ENCODE measurements around the gene RAB3IL1. TPM values are rescaled to one million over a fixed set of nuclear protein-coding genes. Genes with fewer than 3 reads are reported as not detected.

The RAB3IL1 gene
- total and polyA plus RNA-seq, 2 of the 13 experiments (the other 11 are each of a cell fraction or from before 2014, with no cell fraction given) = 1.2 to 2.0 TPM

DNA sequence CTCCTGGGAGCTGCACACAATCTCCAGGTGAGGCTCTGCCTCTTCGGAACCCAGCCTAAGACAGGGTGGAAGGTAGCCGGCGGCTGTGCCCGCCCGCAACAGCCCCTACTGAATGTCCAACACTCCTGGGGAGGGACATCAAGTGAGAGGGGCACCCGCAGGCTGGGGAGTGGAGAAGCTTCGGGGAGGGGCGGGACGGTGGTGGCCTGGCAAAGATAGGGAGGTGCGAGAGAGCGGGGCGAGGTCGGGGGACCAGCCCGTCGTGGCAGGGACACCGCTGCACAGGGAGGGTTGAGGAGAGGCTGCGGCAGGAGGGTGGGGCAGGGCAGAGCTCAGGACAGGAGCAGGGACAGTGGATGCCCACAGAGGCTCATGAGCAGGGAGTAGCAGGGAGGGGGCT lies 17.1 kb downstream of the RAB3IL1 start:
- ATAC-seq (no peak), FAIRE-seq (no peak), DNase-seq (ENCODE audit: low spot score) (no peak)
- H2AFZ ChIP-seq (ENCODE audit: low read length) = no peak overlapping the region
- TF ChIP-seq, protein P1, sequence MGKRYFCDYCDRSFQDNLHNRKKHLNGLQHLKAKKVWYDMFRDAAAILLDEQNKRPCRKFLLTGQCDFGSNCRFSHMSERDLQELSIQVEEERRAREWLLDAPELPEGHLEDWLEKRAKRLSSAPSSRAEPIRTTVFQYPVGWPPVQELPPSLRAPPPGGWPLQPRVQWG (CRISPR knock-in tag; IDR thresholded peaks at IDR 0.05; ENCODE audit: borderline replicate concordance, low read depth) = no peak
- TF ChIP-seq ZFYVE20 (CRISPR knock-in tag; IDR thresholded peaks at IDR 0.05; ENCODE audit: borderline replicate concordance, low read depth) = no peak
- TF ChIP-seq MTA1 (CRISPR knock-in tag; IDR thresholded peaks at IDR 0.05; ENCODE audit: borderline replicate concordance) = no peak
- intact Hi-C loops (cut with micrococcal nuclease; ENCODE audit: unreplicated experiment) (no loop called here), in situ Hi-C loops (cut with HindIII; ENCODE audit: extremely low pct_ligation_motif_present, low pct_unique_long_range_greater_than_20kb) (no loop called here)
- H4K20me1 ChIP-seq (ENCODE audit: insufficient read depth, low read length) = no peaks in the 10 kb centered on the region
- H3K4me3 ChIP-seq (replicated peaks in 1 of 3; ENCODE audit: insufficient read depth in 1 of 3, low read depth in 2 of 3, low read length in 3 of 3) = no peak overlapping the region
- no peak overlapping the region for H3K27ac ChIP-seq (ENCODE audit: extremely low read length, insufficient read depth, low read length)
- H3K79me2 ChIP-seq (ENCODE audit: insufficient read depth, low read length) = no peaks in the 10 kb centered on the region
- no TSS peak for BruUV-seq (replicated peaks)
- H3K4me1 ChIP-seq (ENCODE audit: insufficient read depth, low read length) = peaks cover 34% of the 10 kb centered on the region
- no peaks in the 10 kb centered on the region for H3K36me3 ChIP-seq (replicated peaks in 1 of 2; ENCODE audit: control insufficient read depth in 1 of 2, insufficient read depth in 2 of 2, low read length in 2 of 2)
- ChIA-PET POLR2A (interaction anchor here (3.4 kb wide), 1 partner anchor 24 kb away, joined by 14 read pairs; no protein-coding TSS in a partner anchor), CTCF (ENCODE audit: low intra/inter-chr PET ratio, low total read pairs) (interaction anchor here (3.9 to 4.1 kb wide), 2 partner anchors 47 to 183 kb away, joined by 43 to 124 read pairs; no protein-coding TSS in a partner anchor)
- H3K9me3 ChIP-seq (ENCODE audit: low read length) = no peaks in the 10 kb centered on the region
- H3K27me3 ChIP-seq (ENCODE audit: control insufficient read depth in 1 of 2, insufficient read depth in 2 of 2, low read length in 2 of 2) = no peaks in the 10 kb centered on the region
- H3K9ac ChIP-seq (ENCODE audit: insufficient read depth, low read depth, low read length) = no peak overlapping the region
- 88% methylated on average over 17 of the region's 17 CpGs for WGBS (ENCODE audit: low lambda C conversion rate)
- no peak overlapping the region for H3K4me2 ChIP-seq (ENCODE audit: low read depth, low read length)

DNA sequence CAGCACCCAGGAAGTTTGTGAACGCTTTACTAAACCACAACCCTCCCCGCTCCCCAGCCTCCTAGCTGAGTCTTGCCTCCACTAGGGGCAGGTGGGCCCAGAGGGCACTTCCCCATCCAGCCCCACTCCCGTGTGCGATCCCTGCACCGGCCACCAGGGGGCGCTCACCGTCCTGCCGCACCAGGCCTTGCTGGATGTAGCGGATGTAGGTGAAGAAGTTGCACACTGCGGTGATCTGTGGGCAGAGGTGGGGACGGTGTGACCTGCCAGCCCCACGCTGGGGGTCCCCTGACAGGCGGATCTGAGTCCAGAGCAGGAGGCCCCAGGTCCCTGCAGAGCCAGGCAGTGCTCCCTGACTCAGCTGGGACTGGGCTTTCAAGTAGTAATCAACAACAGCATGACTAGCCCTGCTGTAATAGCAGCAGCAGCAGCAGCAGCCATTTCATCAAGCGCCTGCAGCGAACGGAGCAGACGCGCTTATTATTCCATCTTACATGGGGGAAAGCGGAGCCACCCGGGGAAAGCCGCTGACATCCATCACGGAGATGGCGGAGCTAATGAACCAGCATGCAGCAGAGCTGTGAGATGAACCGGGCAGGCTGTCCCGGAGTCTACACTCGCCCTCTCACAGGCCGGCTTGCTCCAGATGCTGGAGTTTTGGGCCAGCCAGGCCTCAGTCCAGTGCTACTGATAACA lies 18.1 kb downstream of the RAB3IL1 start:
- CTCF ChIA-PET (ENCODE audit: low intra/inter-chr PET ratio, low total read pairs) = interaction anchor here (0.9 to 4.6 kb wide), 11 partner anchors 12 to 208 kb away, joined by 3 to 124 read pairs (median 6); no protein-coding TSS in a partner anchor
- H3K9ac ChIP-seq (ENCODE audit: insufficient read depth, low read depth, low read length) = no peak overlapping the region
- intact Hi-C loops (cut with micrococcal nuclease; ENCODE audit: unreplicated experiment) = loop anchor here (1.0 to 2.0 kb wide), 3 partner anchors 48 to 156 kb away; no protein-coding TSS in a partner anchor
- H3K4me3 ChIP-seq (replicated peaks in 1 of 3; ENCODE audit: insufficient read depth in 1 of 3, low read depth in 2 of 3, low read length in 3 of 3) = no peak overlapping the region
- POLR2A ChIA-PET = interaction anchor here (0.6 to 3.4 kb wide), 11 partner anchors 10 to 82 kb away, joined by 3 to 20 read pairs (median 7); partner anchors contain the start of gene FTH1
- FAIRE-seq (peak; percentile 86), DNase-seq (ENCODE audit: low spot score) (peak; percentile 72), ATAC-seq (peak; percentile 85)
- H3K4me2 ChIP-seq (ENCODE audit: low read depth, low read length) = peak overlapping the region; percentile 46
- peaks cover 24% of the 10 kb centered on the region for H3K4me1 ChIP-seq (ENCODE audit: insufficient read depth, low read length)
- H4K20me1 ChIP-seq (ENCODE audit: insufficient read depth, low read length) = no peaks in the 10 kb centered on the region
- BruUV-seq (replicated peaks) = no TSS peak
- H3K27me3 ChIP-seq (ENCODE audit: control insufficient read depth in 1 of 2, insufficient read depth in 2 of 2, low read length in 2 of 2) = no peaks in the 10 kb centered on the region
- H2AFZ ChIP-seq (ENCODE audit: low read length) = no peak overlapping the region
- no peaks in the 10 kb centered on the region for H3K9me3 ChIP-seq (ENCODE audit: low read length)
- no peak overlapping the region for H3K27ac ChIP-seq (ENCODE audit: extremely low read length, insufficient read depth, low read length)
- no peaks in the 10 kb centered on the region for H3K36me3 ChIP-seq (replicated peaks in 1 of 2; ENCODE audit: control insufficient read depth in 1 of 2, insufficient read depth in 2 of 2, low read length in 2 of 2)
- in situ Hi-C loops (cut with HindIII; ENCODE audit: extremely low pct_ligation_motif_present, low pct_unique_long_range_greater_than_20kb) = loop anchor here (5.0 kb wide), 2 partner anchors 48 to 158 kb away; no protein-coding TSS in a partner anchor
- no CpG with 5 or more reads among the region's 27 CpGs for WGBS (ENCODE audit: low lambda C conversion rate)
- no peaks in the 10 kb centered on the region for H3K79me2 ChIP-seq (ENCODE audit: insufficient read depth, low read length)
- TF ChIP-seq ZMYM4 (CRISPR knock-in tag; IDR thresholded peaks at IDR 0.05) (peak; percentile 45; the same call in 1 of the 2 replicates), ZNF777 (CRISPR knock-in tag; IDR thresholded peaks at IDR 0.05) (no peak), ZNF350 (CRISPR knock-in tag; IDR thresholded peaks at IDR 0.05; ENCODE audit: borderline replicate concordance, low read depth) (peak; percentile 67; the same call in 1 of the 2 replicates), ZNF205 (CRISPR knock-in tag; IDR thresholded peaks at IDR 0.05) (peak; percentile 50; the same call in 1 of the 2 replicates), ZNF598 (CRISPR knock-in tag; IDR thresholded peaks at IDR 0.05; ENCODE audit: borderline replicate concordance) (peak; percentile 58; the same call in 1 of the 2 replicates), LCORL (IDR thresholded peaks at IDR 0.05) (no peak), LCORL (CRISPR knock-in tag; IDR thresholded peaks at IDR 0.05) (peak; percentile 46; the same call in 1 of the 2 replicates)
- TF ChIP-seq, protein P2, sequence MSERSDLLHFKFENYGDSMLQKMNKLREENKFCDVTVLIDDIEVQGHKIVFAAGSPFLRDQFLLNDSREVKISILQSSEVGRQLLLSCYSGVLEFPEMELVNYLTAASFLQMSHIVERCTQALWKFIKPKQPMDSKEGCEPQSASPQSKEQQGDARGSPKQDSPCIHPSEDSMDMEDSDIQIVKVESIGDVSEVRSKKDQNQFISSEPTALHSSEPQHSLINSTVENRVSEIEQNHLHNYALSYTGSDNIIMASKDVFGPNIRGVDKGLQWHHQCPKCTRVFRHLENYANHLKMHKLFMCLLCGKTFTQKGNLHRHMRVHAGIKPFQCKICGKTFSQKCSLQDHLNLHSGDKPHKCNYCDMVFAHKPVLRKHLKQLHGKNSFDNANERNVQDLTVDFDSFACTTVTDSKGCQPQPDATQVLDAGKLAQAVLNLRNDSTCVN (CRISPR knock-in tag; IDR thresholded peaks at IDR 0.05; ENCODE audit: borderline replicate concordance) = peak; percentile 46; the same call in 1 of the 2 replicates
